ENCODE data around the gene TMEM132D. TPM values are rescaled to one million over a fixed set of nuclear protein-coding genes. Genes with fewer than 3 reads are reported as not detected.

TMEM132D gene
- total RNA-seq, 2 donors from 2014 or later: not detected

DNA sequence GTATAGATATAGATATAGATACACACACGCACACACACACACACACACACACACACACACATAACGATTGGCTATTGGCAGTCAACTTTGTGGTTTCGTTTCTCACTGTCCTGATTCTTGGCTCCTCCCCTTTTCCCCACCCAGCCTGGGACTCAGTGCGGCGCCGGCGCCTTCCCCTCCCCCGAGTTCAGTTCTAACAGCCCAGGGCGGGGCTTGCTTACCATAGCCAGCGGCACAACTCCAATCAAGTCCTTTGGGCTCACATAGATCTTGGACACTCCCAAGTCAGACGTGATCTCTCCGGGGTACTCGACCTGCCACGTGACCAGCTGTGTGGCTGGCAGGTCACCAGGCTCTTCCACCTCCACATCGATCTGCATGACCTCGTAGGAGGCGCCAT lies 566.4 kb downstream of the TMEM132D start:
- no peak for DNase-seq (ENCODE audit: low spot score)
- intact Hi-C loops (cut with DNase I): no loop called here

DNA sequence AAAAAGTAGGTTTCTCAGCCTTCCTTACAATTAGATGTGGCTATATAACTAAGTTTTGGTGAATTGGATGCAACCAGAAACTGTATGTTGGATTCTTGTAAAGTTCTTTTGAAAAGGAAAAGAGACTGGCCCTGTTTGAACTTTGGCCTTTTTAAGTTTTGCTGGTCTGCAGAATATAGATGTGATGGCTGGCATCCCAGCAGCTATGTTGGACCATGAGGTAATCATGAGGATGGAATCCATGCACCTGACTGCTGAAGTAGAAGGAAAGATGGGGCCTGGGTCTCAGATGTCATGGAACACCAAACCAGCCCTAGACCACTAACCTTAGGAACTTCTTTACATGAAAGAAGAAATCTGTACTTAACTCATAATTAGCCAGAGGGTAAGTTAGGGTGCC lies 568.1 kb downstream of the TMEM132D start:
- no peak for DNase-seq (ENCODE audit: low spot score)
- intact Hi-C loops (cut with DNase I): no loop called here

DNA sequence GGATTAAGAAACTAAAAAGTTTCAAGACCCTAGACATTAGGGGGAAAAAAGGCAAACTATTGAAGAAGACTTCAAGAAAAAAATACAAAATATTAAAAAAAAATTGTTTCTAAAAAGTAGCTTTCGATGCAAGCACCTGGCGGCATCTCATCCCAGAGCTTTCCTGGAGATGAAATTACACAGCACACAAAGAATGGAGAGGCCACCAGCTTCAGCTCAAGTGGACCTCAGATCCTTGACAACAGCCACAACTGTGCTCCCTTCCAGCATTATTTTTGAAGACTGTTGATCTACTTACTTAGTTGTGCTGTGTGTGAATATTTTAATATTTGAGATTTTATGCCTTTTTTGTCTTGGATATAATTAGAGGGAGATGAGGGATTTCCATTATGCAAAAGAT lies 571.5 kb downstream of the TMEM132D start:
- no peak for DNase-seq (ENCODE audit: low spot score)

DNA sequence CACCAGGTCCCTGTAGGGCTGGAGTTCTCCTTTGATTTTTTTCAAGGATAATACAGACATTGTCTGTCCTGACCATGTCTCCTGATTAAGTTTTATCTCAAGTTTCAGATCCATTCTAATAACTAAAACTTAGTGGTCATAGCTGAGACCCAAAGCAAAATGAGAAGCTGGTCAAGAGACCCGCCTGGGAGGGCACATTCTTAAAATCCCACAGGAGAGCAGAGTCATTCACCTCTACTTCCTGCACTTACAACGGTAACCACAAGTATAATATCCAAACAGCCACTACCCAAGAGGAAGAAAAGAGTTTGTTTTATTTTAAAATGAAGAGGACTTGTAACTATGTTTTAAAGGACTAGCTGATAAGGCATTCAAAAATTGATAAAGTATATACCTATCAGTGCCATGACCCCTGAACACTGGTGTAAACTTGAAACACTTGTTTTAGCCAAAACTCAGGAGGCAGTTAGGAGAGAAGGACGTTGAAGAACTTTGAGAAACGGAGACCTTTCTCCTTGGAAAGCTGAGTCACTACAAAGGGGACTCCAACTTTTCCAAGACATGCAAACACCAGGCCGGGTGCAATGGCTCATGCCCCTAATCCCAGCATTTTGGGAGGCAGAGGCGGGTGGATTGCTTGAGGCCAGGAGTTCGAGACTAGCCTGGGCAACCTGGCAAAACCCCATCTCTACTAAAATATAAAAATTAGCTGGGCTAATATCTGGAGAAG lies 572.3 kb downstream of the TMEM132D start:
- intact Hi-C loops (cut with DNase I): no loop called here
- DNase-seq (ENCODE audit: low spot score): no peak

More for the DNA sequence above, 571.5 kb downstream of the TMEM132D start:
- intact Hi-C loops (cut with DNase I): no loop called here

DNA sequence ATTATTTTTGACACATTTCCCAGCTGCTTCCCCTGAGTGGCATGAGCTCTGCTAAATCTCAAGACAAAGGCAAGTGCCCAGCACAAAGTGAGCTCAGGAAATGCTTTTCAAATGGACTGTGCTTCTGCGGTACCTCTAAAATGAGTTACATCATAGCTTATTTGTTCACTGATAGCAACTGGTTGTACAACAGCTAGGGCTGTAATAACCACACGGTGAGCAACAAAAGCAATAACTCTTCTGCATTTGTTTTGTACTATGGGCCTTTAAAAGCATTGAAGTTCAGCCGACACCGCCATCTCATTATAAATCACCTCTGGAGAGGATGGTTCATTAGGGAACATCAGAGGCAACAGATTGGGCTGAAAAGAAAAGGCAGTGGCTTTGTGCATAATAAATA lies 575.6 kb downstream of the TMEM132D start:
- DNase-seq (ENCODE audit: low spot score): no peak

DNA sequence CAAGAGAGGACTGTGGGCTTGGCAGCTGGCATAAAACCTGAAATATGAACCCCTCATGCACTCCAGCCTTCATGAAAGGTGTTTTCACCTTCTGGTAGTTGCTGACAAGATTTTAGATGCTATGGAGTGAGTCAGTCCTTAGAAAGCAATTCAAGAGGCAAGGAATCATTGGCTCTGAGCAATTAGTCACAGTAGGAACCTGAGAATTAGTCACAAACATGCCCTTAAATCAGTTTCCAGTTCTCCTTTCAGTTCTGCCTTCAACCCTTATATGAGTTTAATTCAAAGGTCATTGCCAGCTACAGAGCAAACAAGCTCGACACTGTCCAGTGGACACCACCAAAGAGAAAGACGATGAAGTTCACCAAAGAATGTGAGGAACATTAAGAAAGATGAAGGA lies 578.3 kb downstream of the TMEM132D start:
- intact Hi-C loops (cut with DNase I): no loop called here
- no peak for DNase-seq (ENCODE audit: low spot score)

More for the DNA sequence above, 575.6 kb downstream of the TMEM132D start:
- intact Hi-C loops (cut with DNase I): no loop called here

DNA sequence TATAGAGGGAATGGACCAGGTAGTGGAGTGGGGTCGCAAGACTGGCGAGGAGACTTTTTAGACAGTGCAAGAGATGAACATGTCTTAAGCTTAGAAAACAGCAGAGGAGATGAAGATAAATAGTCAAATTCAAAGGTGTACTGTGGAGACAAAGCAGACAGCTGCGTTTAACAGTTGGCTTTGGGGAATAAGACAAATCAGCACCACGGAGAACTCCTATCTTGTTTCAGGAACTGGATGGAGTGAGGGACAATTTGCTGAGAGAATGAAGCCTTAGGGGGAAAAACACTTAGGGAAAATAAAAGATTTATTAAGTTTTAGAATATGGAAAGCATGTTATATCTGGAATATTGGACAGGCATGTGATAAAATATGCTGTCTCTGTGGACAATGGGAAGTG lies 591.8 kb downstream of the TMEM132D start:
- DNase-seq (ENCODE audit: low spot score): no peak
- intact Hi-C loops (cut with DNase I): no loop called here

DNA sequence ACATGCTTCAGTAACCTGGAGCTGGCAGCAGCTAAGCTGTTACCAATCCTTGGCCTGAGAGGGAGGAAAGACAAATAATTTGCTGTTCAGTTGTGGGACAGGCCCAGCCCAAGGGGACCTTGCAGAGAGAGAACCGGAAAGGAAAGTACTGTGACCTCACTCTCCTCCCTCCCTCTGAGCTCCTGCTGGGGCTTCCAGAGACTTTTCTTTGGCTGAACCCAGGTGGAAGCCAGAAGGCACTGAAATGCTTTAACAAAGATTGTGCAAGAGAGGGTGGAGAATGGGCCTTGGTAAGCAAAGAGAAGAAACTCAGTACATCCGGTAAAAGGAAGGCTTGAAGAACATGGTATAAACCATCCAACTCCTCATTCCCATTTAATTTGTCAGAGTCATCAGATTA lies 593.5 kb downstream of the TMEM132D start:
- DNase-seq (ENCODE audit: low spot score): no peak
- intact Hi-C loops (cut with DNase I): no loop called here

DNA sequence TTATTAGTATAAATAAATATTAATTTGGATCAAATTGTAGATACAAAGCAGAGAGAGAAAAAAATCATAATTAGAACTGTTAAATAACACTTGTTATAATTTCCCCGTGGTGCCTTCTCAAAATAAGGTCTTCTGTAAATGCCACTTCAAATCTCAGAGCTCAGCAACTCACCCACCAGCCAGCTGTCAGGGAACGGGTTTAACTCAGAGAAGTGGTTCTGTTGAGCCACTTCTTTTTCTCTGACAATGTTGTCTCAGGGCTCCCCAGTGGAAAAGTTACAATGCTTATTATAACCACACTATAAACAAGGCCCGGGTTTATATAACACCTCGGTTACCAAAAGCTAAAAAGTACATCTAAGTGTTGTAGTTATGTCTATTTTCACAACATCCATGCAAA lies 598.0 kb downstream of the TMEM132D start:
- DNase-seq (ENCODE audit: low spot score): no peak
- intact Hi-C loops (cut with DNase I): no loop called here

DNA sequence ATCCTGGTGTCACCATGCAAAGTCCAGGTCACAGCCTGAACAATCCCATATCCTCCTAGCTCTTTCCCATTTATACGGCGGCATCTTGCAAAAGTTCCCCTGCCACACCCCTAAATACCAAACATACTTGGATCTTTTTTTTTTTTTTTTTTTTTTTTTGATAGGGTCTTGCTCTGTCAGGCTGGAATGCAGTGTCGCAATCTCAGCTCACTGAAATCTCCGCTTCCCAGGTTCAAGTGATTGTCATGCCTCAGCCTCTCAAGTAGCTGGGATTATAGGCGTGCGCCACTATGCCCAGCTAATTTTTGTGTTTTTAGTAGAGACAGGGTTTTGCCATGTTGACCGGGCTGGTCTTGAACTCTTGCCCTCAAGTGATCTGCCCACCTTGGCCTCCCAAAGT lies 599.3 kb downstream of the TMEM132D start:
- intact Hi-C loops (cut with DNase I): loop anchor here in 1 of 2 donors (5.0 kb wide), 1 partner anchor 1148 kb away; no protein-coding TSS in a partner anchor
- no peak for DNase-seq (ENCODE audit: low spot score)

DNA sequence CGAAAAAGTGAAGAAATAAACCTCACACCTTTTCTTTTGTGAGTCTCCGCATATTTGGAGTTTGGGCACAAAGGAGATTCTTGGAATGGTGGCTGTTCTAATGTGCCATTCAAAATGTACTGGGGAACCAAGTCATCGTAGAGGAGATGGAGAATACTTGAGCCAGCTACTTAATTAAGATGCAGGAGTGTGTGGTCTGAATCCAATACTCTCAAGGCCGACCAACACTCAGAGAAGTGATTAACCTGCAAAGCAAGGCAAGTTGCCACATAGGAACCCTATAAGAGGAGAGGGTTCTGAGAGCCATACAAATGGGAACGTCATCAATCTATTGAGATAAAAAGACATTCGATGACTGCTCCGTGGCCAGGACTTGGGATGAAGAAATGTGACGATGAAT lies 603.8 kb downstream of the TMEM132D start:
- DNase-seq (ENCODE audit: low spot score): no peak
- intact Hi-C loops (cut with DNase I): loop anchor here in 1 of 2 donors (5.0 kb wide), 1 partner anchor 1152 kb away; no protein-coding TSS in a partner anchor

DNA sequence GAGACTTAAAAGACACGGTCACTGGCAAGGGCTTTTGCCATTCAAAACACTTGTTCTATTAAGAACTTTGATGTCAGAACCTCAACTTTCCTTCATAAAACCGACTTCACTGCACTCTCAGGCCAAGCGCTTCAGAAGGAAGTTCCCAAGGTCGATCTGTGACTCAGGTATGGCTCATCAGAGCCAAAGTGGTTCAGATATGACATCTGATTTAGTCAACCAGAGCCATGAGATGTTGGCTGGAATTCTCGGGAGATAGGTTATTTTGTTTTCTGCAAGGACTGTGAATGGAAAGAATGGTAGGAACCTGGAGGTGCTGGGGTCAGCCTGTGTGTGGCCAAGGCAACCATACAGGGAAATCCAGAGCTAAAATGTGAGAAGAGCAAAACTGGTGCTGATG lies 604.9 kb downstream of the TMEM132D start:
- no peak for DNase-seq (ENCODE audit: low spot score)
- intact Hi-C loops (cut with DNase I): no loop called here

DNA sequence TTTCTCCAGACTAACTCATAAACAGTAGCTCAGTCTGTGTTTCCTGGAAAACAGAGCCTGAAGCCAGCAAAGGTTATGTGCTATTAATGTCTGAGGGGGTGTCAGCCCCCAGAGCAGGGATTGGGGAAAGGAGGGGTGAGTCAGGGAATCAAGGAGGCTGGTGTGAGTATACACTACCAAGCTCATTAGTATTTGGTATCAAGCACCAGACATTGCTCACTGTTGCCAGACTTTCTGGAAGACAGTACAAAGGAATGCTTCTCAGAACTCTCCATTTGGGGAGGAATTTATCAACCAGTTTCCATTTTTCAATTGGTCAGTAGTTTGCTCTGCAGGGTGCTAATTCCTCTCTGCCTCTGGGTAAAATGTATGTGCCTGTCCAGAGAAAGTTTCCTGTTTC lies 607.2 kb downstream of the TMEM132D start:
- no peak for DNase-seq (ENCODE audit: low spot score)
- intact Hi-C loops (cut with DNase I): no loop called here

DNA sequence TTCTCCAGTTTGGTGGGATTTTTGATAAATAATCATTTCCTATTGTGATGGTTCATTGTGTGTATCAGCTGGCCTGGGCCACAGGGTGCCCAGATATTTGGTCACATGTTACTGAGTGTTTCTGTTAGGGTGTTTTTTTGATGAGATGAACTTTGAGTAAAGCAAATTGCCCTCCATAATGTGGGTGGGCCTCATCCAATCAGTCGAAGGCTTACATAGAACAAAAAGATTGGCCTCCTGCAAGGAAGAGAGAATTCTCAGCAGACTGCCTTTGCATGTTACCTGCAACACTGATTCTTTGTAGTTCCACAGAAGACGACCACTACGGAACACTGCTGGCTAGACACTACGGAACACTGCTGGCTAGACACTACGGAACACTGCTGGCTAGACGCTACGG lies 609.0 kb downstream of the TMEM132D start:
- no peak for DNase-seq (ENCODE audit: low spot score)
- intact Hi-C loops (cut with DNase I): no loop called here

DNA sequence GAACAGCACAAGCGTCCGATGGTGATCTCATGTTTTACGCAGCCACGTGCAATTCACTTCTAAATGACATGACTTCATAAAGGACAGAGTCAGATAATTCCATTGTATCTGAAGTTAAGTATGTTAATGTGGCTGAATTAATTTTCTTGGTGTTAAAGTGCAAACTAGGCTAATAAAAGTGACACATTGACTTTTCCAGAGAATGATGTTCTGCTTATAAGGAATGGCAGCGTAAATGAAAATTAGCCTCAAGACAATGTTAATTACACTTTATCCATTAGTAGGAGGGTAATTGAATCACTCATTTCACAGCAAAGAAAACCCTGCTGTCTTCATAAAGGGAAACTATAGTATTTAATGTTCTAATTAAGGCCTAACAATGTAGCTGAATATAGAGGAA lies 624.1 kb downstream of the TMEM132D start:
- DNase-seq (ENCODE audit: low spot score): no peak
- intact Hi-C loops (cut with DNase I): no loop called here

DNA sequence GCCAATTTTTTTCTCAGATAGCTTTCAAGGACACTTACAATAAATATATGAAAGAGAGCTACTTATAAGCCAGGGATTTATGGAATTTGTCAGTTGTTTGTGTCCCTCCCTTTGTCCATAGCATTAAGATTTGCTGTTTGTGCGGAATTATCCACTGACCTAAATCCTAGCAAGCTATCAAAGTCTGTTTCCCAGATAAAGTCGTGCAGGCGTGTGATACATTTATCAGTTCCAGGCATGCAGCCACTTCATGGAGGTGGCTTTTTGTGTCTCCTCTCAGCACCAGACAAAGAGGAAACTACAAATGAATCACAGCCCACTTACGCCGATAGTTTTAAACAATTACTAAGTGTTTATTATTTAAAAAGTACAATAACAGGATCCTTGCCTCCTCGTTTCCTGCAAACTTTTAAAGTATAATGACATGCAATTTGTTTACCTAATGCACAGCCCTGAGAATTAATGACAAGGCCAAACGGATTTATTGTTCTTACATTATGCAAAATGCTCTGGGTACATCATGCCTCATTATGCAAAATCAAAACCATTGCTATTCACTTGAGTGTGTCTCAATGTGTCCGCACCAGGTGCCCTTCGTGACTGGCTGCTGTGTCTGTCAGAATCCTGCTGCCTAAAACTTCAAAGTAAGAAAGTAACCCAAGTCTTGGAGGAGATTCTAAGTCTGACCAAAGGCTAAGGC lies 627.3 kb downstream of the TMEM132D start:
- no peak for DNase-seq (ENCODE audit: low spot score)
- intact Hi-C loops (cut with DNase I): no loop called here

DNA sequence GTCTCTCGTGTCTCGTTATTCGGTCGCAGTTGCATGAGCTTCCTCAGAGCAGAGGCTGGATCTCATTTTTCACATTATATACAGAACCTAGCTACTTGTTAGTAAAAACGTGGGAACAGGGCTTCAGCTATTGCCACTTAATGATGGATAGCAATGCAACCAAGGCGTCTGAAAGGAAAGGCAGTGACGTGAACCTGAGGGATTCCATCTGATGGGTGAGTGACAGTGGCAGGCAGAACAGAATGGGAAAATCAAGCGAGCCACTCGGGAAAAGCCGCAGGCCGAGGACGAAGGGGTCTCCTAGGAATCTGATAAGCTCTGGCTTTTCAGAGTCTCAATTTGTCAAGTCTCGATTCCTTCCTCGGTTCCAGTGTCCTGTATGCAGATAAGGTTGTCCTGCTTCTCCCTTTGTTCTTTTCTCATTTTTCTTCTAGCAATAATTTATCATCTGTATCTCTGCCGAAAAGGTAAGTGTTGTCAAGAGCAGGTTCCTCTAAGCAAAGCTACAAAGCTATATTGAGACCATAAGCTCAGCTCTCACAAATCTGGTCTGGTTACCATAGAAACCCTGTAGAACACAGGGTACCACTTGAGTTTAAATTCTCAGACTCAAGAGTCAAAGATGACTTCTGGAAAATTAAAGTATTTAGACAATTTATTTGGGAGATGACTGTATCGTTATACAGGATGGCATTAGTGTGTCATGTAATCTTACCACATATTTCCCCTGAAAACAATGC lies 633.9 kb downstream of the TMEM132D start:
- no peak for DNase-seq (ENCODE audit: low spot score)
- intact Hi-C loops (cut with DNase I): no loop called here

DNA sequence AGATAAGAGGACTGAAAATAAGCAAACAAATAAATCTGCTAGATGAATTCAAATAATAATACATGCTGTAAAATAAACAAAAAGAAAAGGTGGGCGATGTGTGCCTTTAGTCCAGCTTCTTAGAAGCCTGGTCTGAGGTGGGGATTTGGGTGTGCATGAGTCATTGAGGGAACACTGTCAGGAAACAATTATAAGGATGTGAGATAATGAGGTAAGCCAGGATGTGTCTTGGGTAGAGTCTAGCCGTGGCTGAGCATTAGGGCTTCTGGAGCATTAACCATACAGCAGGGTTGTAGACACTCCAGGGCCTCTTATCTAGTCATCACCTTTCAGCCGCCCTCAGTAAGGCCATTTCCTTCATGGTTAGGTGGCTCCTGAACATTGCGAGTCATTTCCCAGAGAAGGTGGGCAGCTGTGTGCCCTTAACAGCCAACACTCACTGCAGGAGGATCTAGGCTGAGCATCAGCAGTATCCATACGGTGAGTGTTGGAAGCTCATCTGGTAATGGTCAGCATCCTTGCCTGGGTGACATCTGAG lies 645.0 kb downstream of the TMEM132D start:
- intact Hi-C loops (cut with DNase I): no loop called here
- DNase-seq (ENCODE audit: low spot score): no peak

DNA sequence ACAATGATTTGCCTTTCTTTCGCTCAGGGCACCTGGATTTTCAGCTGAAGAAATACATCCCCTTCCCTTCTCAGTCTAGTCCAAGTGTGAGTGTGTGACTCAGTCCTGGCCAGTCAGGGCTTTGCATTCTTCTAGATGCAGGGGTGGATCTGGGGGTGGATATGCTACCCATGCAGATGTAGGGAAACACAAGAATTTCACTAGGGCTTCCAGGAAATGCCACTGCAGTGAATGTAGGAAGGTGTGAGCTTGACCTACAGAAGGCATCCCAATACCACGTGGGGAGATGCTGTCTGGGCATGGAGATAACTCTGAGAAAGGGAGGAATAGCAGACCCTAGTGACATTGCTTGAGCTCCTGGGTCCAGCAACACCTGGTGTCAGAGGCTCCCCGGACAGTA lies 646.3 kb downstream of the TMEM132D start:
- intact Hi-C loops (cut with DNase I): no loop called here
- DNase-seq (ENCODE audit: low spot score): no peak

DNA sequence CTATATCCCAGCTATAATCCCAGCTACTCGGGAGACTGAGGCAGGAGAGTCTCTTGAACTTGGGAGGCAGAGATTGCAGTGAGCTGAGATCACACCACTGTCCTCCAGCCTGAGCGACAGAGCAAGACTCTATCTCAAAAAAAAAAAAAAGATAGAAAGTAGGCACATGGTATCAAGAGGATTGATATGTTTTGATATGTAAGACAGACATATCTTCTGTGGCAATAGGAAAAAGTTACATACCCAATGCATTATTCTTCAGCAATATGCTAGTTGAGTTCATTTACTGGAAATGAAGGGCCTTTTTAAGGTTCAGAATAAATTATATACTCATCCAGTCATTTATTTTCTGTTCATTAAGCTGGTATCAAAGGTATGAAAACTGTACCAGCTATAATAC lies 657.2 kb downstream of the TMEM132D start:
- intact Hi-C loops (cut with DNase I): no loop called here
- DNase-seq (ENCODE audit: low spot score): no peak
